Right hindlimb (tissue), 1 donor: ENCODE results near the gene SLC6A5.
A peak's percentile ranks its signal among the peaks of the same experiment; 100 is the strongest.

Experiments used
- DNase-seq: peaks from one replicate; pipeline ENCODE4 v3.0.0-alpha.2; 2018

Gene SLC6A5

DNA sequence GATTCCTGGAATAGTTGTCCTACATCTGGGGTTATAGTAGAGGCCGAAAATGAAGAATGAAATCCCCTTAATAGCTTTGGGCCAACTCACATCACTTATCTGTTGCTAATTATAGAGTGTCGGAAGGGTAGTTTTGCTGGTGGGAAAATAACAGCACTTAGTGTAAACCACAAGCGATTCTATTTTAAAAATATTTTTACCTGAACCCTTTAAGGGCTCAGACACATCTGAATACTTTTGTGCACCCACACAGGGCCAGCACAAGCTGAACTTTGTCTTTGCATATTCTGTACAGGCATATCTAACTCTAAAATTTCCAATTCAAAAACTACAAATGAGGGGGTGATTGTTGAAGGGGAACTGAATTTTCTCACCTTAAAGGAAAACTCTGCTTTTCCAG lies 27.6 kb downstream of the SLC6A5 start:
- no peak for DNase-seq

DNA sequence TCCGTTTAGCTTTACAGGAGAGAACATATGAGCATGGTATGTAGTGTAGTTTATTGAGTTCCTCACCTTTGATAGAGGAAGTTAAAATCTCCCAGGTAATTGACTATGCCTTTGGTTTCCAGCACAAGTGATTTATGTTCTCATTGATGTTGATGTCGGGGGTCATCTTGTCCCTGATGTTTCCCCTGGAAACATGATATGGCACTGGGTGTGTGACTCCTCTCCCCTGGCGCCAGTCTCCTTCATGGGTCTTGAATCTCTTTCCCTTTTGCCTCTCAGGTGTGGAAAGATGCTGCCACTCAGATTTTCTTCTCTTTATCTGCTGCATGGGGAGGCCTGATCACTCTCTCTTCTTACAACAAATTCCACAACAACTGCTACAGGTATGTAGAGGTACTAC lies 28.3 kb downstream of the SLC6A5 start:
- DNase-seq, result no peak

DNA sequence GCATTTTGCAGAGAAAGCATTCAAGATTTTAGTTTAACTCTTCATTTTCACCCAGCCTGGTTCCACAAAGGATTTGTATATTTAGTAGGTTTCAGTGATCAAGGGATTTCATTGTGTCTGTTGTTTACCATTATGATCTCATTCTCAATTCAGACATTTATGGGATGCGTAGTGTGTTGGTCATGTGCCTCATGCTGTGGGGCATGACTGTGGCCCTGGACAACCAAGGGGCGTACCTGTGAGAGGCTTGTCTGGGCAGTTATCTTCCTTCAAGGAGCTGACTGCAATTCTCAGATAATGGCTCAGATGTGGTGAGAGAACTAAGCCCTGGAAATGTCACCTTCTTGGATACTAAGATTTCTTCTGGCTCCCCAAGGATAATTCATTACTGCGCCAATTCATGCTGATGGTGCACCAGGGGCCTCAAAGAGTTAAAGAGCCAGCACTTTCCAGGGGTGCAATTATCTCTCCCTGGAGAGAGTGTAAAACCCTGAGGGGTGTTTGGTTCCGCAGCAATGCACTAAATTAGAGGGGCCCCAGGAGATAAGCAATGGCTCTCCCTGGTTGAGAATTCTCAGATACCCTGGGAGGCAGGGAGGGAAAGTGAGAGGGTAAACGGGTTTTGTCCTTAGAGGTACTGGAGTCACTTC lies 32.2 kb downstream of the SLC6A5 start:
- DNase-seq, result no peak

DNA sequence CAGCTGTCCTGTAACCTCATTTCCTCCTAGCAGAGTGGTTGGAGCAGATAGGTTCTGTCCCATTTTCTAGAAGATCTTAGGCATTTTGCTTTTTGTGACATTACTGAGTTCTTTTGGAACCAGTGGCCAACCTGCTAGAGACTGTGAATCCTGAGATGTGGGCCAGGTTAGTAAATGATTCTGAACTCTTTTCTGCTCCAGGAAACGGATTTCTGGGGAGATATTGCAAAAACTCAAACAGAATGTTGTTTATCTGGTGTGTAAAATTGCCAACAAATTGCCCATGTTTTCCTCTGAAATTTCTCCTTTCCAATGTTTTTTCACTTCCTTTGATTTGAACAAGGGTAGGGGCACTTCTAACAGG lies 32.7 kb downstream of the SLC6A5 start:
- no peak for DNase-seq

DNA sequence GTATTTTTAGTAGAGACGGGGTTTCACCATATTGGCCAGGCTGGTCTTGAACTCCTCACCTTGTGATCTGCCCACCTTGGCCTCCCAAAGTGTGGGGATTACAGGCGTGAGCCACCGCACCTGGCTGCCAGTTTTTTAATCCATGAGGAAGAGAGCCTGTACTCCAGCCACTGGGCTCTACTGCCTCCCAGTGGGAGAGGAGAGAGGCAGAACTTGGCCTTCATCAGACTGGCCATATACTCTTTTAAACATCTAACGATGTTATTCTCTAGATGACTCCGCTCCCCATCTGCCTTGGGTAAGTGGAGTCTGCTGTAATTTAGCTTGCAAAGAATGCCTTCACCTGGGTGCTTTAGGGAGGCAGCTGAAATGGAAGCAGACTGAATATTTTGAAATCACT lies 34.6 kb downstream of the SLC6A5 start:
- DNase-seq, result no peak

DNA sequence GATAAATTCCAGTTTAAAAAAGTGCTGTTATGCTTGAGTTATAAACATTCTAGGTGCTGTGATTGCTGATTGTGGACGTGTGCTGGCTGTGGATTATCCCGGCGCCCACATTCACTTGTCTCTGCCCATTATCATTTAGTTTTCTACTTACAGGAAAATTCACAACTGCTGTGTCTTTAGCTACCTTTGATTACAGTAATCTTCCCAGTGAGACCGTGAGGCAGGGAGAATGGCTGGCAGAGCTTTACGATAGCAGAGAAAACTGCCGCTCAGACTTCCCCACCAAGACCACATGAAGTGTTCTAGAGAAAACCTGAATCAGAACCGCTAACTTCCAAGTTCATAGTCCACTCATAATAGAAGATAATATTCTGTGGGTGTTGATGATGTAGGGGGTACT lies 35.4 kb downstream of the SLC6A5 start:
- DNase-seq, result no peak

DNA sequence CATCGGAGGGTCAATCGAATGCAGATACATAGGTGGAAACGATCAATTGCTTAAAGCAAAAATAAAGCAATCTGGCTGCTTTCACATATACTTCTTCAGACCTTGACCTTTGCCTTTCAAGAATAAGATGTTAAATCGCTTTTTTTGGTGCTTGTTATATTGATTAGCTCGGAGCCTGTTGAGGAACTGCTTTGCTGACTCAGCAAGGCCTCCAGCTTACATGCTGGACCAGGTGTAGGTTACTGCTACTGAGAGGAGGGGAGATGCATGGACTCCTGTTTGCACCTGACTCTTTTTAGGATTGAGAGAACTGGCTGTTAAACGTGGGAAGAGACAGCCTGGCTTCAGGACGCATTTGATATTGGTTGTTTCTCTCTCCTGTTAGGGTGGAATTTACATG lies 38.7 kb downstream of the SLC6A5 start:
- no peak for DNase-seq

DNA sequence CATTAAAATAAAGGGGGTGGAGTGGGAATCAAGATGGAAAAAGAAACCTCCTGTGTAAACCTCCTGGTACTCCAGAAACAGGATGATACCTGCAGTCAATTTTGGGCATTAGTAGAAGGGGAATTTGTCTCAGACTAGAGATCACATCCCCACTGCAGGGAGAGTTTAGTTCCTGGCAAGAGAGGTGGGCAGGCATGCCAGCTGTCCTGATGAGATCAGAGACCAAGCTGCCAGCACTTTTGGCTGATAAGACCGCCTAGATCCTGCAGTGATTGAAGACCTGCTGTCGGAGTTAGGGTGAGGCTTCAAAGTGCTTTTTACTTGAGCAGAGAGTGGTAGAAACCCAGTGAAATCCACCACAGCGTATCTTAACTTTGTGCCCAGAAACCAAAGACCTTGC lies 40.3 kb downstream of the SLC6A5 start:
- DNase-seq, result no peak

DNA sequence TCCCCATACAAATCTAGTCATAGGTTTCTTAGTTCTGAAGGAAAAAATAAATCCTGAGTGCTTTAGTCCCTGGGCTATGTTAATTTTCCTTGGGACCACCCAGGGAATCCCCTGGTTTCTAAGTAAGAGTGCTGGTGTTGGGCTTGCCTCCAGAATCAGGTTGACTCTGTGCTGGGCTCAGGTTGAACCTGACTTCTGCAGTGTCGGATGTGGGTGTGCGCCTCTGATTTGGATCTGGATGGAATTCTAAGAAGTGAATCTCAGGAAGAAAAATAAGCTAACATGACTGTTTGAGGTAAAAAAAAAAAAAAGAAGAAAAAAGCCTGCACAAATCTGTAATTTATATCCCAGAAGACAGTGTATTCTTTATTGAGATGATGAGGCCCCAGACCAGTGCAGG lies 41.0 kb downstream of the SLC6A5 start:
- no peak for DNase-seq

DNA sequence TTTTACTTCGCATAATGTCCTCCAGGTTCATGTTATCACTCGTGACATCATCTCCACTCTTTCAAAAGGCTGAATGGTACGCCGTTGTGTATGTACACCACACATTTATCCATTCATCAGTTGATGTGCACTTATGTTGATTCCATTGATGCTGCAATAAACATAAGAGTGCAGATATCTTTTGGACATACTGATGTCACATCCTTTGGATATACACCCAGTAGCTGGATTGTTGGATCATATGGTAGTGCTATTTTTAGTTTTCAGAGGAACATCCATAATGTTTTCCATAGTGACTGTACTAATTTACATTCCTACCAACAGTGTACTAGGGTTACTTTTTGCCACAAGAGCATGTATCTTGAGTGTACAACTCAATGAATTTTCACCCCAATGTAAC lies 45.0 kb downstream of the SLC6A5 start:
- DNase-seq, result no peak

DNA sequence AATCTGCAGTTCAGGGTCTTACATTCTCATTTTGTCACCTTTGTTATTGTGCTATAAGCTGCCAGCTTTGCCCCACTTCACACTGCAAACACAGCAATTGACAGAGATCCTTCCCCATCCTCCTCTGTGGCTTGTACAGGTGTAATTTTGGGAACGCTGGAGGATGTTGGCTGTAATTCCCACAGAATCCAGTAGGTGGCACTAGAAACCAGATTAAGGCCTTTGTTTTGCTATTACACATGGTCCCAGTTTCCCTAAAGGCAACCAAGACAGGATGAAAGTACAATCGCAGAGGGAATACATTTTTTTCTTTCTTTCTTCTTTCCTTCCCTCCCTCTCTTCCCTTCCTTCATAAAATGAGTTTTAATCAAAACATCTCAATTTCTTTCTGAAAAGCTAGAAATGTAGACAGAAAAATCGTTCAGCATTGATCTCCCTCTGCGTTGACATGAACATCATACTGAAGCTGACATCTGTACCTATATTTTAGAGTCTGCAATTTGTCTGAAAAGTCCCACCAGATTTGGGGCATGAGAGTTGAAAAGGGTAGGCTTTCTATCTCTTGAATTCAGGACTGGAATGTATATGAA lies 48.7 kb downstream of the SLC6A5 start:
- peak; percentile 47 for DNase-seq

DNA sequence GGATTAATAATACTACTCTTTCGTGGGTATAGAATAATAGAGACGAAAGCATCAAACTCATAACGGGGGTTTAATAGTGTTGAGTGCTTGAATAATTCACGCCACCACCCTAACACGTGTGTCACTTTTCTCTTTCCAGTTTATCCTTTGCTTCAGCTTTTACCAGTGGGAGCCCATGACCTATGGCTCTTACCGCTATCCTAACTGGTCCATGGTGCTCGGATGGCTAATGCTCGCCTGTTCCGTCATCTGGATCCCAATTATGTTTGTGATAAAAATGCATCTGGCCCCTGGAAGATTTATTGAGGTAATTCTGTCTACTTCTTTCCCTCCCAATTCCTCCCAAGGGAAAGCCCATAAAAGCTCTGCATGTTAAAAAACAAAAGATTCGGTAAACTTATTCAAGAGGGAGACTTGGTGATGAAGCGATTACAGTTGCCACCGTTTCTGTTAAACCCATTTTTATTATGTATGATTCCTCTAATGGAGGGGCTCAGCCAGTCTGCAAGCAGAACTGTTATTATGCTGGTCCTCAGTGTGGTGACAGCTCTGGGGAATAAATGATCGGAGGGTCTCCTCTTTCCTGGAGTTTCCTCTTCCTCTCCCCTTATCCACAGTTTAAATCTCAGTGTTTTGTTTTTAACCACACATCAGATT lies 52.9 kb downstream of the SLC6A5 start:
- no peak for DNase-seq

DNA sequence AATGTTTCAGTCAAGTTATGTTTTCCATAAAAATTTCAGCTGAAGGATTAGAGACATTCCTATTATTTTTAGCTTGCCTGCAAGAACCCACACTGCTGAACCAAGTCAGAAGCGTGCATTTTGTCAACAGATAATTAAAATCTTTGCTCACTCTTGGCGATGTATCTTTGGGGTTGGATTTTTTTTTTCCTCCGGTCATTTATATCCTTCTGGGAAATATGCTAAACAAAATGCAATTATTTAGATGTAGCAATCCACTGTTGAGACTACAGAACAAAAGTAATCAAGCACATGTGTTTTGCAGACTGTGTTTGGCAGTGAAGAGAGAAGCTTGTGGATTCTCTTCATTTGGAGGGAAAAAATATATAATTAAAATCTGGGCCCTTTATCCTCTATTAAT lies 54.6 kb downstream of the SLC6A5 start:
- DNase-seq, result no peak

DNA sequence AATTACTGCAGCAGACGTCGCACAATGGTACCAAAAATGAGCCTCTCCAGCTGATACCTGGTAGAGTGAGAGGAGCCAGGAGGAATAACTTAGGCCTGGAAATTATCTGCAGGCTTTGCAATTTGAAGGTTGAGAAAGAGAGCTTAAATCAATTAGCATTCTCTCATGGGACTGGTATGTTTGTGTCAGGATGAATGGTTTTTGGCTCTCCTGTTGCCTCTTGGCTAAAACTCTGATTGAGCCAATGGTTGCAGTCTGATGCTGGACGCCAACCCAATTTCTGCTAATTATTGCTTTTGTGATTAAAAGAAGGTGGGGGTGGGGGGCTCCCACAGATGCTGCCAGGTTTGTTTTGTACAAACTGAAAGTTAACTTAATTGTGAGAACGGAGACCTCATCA lies 57.5 kb downstream of the SLC6A5 start:
- DNase-seq, result no peak

DNA sequence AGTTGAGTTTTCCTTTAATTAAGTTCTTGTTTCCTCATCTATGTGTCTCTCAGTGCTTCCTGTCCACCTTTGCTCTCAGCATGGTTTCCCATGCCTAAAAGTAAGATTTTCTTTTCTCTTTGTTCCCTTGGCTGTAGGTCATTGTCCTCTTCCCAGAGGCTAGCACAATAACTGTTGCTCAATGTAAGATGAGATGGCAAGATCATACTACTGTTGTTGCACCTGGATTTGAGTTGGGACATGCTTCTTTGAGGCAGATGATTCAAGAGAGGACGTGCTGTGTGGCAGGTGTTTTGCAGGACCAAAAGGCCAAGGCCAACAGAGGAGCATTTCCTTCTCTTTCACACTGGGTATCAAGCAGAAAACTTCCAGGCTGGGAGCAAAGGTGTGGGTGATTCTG lies 58.7 kb downstream of the SLC6A5 start:
- DNase-seq, result no peak

DNA sequence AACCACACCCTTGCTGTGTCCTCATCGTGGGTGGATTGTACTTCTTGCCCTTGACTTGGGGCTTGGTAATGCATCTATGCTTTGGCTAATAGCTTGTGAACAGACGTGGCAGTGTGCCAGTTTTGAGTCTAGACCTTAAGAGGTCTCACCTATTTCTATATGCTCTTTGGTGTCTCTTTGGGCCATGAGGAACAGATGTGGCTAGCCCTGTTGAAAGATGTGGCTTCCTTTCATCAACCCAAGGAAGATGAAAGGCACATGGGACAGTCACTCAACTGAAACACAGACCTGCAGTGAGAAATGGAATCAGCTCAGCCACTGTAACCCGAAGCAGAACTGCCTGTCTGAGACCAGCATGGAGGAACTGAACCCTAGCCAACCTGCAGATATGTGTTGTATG lies 62.0 kb downstream of the SLC6A5 start:
- DNase-seq, result no peak

DNA sequence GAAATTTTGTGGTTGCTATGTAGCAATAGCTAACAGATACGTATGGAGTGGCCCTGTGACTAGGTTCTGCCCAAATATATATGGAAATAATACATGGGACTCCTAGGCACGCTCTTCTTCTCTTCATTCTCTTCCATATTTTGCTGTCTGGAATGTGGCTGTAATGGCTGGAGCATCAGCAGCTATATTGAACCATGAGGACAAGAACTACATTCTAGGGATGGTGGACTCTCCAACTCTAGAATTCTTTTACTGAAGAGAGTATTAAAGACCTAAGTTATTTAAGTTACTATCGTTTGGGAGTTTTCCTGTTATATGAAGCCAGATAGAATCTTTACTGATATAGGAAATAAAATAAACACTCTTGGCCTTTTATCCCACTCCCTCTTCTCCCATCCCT lies 62.4 kb downstream of the SLC6A5 start:
- DNase-seq, result no peak

DNA sequence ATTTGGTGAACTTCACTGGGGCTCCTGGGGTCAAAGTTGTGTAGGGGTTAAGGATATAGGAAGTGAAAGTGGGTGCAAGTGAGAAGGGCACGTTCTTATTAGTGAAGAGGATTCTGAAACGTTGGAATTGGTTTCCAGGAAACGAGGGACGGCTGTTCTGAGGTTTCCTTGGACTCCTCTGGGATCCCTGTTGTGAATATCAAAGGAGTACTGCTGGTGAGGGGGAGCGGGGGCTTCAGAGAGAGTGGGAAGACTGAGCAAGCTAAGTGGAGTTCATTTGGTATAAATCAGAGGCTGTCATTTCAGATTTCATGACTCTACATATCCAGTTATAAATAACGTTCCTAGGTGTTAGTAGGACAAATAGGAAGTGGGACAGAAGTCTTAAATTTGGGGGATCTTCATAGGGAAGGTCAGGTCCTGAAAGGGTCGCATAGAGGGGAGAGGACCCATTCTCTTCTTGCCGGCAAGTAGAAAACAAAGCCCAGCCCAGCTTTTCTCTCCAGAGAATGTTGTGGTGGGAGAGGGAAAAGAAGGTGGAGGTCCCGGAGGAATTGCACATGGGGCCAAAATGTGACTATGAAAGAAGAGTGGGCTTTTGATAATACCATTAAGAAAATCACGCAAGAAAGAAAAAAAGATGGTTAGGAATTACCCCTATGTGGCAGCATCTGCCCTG lies 68.9 kb downstream of the SLC6A5 start:
- DNase-seq, result no peak

DNA sequence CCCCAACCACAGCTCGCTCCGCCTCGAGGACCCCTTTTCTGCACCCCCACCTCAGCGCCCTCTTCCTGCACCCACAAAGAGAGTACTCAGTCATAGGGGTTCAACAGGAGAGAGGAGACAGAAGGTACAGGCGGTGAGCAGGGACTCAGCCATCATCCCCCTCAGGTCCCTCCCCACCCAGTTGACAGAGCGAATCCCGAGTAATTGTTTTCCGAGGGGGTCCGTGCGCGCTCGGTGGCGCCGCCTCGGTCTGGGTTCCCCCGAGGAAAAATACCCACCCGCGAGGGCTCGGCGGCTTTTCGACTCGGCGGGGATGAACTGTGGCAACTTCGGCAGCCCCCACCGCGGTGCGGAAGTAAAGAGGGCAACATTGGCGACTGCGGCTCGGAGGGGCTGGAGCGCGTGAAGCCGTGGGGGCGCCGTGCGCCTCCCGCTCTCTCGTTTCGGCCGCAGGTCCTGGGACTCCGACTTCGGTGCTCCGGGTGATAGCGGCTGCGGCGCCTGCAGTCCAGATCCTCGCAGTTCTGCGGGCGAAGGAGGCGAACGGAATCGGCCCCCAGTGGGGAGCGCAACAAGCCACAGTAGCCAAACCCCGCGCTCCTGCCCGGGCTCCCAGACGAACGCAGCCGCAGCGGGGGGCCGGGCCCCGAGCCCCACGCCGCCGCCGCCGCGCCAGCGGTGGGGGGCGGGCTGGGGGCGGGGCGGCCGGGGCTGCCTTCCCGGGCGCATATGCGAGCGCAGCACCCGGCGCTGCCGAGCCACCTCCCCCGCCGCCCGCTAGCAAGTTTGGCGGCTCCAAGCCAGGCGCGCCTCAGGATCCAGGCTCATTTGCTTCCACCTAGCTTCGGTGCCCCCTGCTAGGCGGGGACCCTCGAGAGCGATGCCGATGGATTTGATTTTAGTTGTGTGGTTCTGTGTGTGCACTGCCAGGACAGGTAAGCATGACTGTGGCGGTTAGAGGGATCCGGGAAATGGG lies 69.7 kb downstream of the SLC6A5 start, which contains the start of gene NELL1:
TSS of gene NELL1 (plus strand) at position 743 of the 976 bp plus-strand sequence.
- peak; percentile 28 for DNase-seq

DNA sequence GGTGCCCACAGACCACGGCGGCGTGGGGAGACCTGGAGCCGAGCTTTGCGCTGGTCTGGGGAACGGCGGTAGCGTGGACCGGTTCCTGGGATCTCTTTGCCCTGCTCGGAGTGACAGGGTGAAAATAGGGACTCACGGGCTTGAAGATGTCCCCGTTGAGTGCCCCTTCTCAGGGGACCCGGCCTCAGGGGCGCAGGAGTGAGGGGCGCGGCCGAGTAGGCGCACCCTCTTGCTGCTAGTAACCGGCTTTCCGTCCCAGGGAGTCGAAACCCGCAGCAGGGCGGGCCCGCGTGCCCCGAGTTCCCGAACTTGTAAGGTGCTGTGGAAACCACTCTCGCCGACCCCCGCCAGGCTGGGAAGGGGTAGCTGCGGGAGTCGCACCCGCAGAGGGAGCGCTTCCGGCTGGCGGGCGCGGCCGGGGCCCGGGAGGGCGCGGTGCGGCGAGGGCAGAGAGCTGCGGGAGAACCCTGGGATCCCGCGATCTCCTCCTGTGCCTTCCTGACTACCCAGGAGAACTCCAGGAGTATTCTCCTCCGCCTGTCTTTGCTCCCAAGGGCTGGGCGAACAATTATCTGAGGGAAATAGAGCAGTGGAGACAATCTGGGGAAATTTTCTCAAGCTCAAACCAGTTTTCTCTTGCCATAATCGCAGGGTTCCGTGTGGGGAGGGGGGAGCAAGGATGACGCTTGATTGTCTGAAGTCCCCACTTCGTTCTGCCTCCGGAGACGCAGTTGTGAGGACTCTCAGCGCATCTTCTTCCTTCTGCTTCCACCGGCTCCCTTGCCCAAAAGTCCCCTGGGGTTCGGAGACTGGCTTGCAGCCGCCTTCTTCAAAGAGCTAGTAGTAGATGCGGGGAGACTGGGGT lies 70.6 kb downstream of the SLC6A5 start:
- DNase-seq, result no peak

DNA sequence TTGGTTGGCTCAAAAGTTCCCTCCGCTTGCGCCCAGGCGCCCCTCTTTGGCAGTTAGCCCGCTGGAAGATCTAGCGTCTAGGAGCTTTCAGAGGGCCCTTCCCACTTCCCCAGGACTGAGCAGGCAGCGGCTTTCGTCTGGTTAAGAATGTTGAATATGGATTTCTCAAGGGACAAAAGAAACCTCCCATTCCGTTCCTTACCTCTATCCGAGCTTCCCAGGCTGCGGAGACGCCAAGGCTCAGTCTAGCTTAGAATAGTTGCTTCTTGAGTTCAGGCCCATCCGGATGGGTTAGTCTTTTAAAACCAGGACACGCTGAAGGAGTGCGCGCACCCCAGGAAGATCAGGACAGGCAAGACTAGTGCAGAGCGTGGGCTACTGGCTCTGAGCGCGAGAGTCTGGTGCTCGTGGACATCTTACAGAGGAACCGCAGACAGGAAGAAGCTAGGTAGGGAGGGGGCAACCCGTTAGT lies 71.6 kb downstream of the SLC6A5 start:
- DNase-seq, result no peak
